T-helper 9 cell (primary cell): Measurements from ENCODE around the gene ZFAND4.
"Not testable (repeated sequence)": the region's sequence is repeated elsewhere in the genome, so short reads cannot be mapped to it uniquely, and the experiment has no call there.

Source experiments
- DNase-seq: peaks from one replicate; pipeline ENCODE4 v3.0.0-alpha.2; 2020

The ZFAND4 gene

DNA sequence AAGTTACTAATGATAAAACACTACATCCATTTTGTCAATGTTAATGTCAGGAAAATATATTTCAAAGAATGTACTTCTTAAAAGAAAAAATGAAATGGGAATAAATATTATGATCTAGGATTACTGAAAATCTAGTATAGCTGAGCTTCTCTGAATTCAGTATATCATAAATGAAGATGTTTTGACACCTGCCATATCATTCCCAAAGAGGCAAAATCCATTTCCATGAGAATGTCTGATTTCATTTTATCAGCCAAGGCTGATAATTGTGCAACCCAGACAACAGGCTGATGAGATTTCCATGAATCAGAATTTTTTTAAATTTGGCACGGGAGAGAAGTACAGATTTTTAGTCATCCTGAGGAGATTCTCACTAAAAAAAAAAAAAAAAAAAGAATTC, 32.5 kb downstream of the ZFAND4 start:
- DNase-seq, result no peak

DNA sequence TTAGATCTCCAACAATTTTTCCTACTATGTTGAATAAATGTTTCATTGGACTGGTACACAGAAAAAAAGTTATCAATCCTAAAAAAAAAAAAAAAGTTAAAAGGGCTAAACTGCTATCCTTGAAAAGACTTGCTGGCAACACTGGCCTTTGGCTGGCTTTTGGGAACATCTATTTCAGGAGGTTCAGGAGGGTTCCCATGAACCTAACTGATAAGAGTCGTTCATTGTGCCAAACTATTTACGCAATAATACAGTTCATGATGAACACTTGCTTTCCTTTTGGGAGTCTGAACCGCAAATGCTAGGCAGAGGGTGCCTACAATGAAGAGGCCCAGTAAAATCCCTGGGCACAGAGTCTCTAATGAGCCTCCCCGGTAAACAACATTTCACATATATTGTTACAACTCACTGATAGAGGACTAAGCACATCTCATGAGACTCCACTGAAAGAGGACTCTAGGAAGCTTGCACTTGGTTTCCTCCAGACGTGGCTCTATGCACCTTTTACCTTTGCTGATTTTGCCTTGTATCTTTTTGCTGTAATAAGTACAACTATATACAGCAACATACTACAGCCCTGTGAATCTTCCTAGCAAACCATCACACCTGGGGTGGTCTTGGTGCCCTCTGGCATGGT, 45.0 kb downstream of the ZFAND4 start:
- no peak for DNase-seq

DNA sequence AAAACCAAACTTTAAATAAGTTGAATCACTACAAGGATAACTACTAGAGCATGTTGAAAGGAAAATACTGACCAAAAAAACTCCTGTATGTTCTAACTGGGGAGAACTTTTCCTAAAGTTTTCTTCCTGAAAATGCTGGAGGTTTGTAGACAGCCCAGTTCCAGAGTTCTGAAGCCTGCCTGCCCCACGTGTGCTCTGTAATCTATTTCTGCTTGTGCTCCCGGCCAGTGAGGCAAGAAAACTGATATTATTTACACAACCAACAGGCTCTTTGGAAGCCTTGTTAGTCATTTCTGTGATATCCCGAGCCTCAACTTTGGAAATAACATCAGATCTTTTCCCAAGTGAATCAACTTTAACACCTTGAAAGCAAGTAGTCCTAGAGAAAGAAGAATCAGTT, 46.7 kb downstream of the ZFAND4 start:
- DNase-seq, result no peak

DNA sequence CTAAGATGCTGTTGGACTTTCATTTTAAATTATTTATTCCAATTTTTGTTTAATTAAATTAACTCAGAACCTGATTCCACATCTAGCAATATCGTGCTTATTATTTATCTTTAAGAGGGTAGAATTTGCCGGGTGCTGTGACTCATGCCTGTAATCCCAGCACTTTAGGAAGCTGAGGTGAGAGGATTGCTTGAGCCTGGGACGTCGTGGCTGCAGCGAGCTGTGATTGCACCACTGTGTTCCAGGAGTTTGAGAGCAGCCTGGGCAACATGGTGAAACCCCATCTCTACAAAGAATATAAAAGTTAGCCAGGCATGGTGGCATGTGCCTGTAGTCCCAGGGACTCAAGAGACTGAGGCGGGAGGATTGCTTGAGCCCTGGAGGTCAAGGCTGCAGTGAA, 47.8 kb downstream of the ZFAND4 start:
- DNase-seq, result no peak

DNA sequence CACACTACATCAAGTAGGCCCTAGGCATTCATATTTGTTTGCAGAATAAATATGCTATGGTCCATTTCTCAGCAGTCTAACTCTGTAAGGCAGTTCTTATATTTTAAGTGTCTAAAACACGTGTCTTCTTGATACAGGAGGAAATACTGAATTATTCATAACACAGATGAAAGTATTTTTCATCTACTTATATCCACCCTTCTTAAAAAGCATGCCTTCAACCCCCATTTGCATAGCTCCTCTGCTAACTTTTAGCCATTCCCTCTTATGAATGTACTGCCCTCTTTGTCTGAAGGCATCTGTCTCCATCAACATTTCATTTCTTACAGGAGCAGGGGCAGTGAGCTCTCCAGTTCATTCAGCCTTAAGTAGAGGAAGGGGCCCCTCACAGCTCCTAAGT, 57.7 kb downstream of the ZFAND4 start:
- DNase-seq, result no peak

DNA sequence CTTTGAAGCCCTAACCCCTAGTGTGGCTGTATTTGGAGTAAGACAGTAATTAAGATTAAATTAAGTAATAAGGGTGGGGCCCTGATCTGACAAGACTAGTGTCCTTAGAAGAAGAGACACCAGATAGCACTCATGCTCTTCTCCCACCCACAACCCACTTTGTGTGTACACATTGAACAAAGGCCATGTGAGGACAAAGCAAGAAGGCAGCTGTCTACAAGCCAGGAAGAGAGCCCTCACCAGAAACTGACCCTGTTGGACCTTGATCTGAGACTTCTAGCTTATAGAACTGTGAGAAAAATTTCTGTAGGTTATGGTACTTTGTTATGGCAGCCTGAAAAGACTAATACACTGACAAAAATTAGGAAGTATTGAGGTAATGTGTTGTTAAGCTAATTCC, 59.8 kb downstream of the ZFAND4 start:
- no peak for DNase-seq

DNA sequence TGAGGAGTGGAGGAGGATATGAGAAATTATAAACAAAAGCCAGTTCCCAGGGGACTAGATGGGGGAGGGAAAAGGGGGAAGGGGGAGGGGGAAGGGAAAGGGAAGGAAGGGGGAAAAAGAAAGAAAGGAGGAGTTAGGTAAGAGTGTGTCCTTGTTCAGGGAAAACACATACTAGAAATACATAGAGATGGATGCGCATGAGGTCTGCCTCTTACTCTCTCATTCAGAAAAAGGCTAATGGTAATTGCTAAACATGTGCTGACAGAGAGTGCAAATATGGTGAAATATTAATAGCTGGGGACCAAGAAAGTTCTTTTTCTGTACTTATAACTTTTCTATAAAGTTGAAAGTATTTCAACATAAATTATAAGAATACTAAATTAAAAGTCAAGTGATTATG, 64.5 kb downstream of the ZFAND4 start:
- DNase-seq, result no peak

DNA sequence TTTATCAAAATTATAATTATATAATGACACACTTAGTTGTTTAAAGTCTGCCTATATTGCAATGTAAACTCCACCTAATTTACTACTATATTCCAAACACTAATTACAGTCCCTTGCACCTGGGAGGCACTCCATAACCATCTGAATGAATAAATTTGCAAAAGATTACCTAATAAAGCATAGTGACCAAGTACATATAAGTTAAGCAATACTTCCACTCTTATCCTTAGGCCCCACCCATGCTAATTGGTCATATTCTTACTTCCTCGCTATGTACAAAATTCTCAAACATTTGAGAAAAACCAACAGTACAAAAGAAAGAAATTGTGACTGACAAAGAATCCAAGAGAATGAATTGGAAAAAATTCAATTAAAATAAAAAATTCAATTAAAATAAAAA, 65.3 kb downstream of the ZFAND4 start:
- DNase-seq, result no peak

DNA sequence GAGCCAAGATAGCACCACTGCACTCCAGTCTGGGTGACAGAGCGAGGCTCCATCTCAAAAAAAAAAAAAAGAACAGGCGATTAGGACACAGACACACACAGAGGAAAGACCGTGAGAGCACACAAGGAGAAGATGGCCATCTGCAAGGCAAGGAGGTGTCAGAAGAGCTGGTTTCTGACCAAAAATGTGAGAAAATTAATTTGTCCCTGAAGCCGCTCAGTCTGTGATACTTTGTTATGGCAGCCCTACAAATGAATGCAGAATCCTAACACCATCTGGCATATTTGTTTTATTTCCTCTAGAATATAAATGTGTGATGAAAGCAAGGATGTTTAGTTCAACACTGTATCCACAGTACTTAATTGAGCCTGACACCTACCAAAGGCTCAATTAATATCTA, 69.7 kb downstream of the ZFAND4 start:
- no peak for DNase-seq

DNA sequence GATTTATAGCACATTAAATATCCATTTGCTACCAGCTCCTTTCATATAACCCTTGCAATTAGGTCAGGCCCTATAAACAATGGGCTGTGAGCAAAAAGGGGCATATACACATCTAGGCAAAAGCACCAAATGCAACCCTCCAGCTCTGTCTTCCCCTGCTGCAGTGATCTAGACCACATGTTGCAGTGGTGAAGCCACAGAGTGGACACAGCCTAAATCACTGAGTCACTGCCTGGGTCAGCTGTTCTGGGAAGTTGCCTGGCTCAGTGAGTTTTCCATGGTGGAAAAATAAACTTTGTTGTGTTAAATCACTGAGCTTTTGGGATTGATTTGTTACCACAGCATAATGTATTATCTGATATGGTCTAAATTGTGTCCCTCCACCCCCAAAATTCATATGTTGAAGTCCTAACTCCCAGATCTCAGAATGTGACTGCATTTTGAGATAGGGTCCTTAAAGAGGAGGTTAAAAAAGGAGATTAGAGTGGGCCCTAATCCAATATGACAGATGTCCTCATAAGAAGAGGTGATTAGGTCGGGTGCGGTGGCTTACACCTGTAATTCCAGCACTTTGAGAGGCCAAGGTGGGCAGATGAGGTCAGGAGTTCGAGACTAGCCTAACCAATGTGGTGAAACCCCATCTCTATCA, 70.4 kb downstream of the ZFAND4 start:
- no peak for DNase-seq

DNA sequence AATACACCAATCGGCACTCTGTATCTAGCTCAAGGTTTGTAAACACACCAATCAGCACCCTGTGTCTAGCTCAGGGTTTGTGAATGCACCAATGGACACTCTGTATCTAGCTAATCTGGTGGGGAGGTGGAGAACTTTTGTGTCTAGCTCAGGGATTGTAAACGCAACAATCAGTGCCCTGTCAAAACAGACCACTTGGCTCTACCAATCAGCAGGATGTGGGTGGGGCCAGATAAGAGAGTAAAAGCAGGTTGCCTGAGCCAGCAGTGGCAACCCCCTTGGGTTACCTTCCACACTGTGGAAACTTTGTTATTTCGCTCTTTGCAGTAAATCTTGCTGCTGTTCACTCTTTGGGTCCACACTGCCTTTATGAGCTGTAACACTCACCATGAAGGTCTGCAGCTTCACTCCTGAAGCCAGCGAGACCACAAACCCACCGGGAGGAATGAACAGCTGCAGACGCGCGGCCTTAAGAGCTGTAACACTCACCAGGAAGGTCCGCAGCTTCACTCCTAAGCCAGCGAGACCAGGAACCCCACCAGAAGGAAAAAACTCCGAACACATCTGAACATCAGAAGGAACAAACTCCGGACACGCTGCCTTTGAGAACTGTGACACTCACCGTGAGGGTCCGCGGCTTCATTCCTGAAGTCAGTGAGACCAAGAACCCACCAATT, 71.2 kb downstream of the ZFAND4 start:
- not testable (repeated sequence) for DNase-seq

DNA sequence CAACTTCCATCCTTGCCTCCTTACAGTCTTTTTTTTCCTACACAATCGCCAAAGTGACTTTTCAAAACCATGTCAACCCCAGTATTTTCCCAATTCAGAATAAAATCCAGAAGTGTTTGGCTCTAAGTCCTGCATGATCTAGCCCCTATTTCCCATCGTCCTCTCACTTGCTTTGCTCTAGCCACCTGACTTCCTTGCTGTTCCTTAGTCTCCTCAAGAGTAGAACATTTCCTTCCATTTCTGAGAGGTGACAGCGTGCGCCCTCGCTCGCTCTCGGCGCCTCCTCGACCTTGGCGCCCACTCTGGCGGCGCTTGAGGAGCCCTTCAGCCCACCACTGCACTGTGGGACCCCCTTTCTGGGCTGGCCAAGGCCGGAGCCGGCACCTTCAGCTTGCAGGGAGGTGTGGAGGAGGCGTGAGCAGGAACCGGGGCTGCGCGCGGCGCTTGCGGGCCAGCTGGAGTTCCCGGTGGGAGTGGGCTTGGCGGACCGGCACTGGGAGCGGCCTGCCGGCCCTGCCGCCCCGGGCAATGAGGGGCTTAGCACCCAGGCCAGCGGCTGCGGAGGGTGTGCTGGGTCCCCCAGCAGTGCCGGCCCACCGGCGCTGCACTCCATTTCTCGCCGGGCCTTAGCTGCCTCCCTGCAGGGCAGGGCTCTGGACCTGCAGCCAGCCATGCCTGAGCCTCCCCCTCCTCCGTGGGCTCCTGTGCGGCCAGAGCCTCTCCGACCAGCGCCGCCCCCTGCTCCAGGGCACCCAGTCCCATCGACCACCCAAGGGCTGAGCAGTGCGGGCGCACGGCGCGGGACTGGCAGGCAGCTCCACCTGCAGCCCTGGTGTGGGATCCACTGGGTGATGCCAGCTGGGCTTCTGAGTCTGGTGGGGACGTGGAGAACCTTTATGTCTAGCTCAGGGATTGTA, 72.0 kb downstream of the ZFAND4 start:
- not testable (repeated sequence) for DNase-seq

DNA sequence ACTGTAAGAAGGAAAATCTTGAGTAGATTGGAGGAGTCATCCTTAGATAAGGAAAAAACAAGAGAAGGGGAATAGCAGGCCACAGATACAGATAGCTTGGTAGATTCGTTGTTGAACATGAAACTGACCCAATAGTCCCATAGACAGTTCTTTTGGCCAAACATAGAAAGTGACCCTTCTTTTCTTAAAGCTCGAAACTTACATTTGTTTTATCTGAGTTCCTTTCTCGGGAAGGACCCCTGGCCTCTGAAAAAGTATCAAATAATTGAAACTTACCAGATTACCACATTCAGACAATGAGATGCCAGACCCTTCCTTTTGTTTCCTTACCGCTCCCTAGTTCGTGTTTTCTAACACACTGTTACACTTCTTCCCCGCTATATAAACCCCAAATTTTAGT, 72.9 kb downstream of the ZFAND4 start:
- DNase-seq, result no peak

DNA sequence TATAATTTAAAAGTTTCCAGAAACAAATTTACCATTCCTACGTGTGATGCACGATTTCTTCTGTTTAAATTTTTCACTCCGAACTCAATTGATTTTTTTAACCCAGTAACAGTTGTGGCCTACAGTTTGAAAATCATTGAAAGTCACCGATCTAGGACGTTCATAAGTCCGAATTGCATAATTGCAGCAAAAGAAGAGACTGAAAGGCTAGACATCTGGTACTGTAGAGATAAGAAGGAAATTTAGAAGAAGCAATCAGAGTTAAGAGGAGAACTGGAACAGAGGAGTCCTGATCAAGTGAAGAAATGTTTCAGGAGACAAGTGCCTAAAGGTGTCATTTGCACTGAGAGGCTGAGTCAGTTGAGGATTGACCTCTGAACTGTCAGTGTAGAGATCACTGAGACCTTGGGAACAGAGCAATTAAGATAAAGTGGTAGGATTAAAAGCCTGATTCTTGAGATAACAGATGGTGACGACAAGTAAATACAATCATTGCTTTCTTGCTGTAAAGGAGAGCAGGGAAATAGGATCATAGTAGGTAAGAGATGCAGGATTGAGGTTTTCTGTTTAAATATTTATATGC, 73.5 kb downstream of the ZFAND4 start:
- no peak for DNase-seq

DNA sequence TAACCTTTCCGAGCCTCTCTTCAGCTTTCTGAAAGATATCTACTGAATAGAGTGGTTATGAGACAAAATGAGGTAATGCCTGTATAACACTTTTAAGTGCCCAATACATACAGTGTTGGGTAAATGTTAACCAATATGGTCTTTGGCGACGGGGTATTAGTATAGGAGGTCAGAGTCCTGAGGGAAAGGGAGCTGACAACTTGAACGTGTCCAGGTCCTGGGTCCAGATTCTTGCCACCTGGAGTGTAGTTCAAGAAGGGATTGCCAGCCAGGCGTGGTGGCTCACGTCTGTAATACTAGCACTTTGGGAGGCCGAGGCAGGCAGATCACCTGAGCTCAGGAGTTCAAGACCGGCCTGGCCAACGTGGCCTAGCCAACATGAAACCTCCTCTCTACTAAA, 76.0 kb downstream of the ZFAND4 start:
- DNase-seq, result no peak

DNA sequence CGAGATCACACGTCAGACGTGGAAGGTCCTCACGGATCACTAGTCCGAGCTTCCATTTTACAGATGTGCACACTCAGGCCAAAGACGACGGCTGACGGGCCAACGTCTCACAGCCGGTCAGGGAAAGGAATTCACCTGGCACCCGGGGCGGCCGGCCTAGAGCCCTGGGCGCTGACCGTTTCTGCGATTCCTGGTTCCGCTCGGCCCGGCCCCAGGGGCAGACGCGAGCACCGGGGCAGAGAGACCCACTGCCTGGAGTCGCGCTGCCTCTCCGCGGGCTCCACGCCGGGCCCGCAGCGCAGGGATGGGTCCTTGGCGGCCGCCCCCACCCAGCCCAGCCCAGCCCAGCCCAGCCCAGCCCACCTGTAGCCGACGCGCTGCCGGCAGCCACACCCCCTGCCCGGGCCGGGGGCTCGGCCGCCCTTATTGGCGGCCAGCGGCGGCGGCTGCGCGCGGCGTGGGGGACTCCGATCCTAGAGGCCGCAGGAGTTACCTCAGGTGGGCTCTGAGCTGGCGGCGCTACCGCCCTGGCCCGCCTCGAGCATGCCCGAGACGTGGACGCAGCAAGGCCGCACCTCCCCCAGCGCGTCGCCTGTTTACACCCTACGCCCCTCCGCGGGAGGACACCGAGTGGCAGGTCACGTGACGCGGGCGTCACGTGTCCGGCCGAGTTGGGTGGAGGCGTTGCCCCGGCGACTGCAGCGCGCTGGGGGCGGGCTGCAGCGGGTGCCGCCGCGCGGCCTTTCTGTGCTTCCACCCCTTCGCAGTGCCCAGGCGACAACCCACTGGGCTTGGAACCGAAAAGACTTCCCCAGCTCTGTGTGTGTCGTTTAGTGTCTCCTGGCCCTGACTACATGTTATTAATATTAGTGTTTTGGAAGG, 78.1 kb downstream of the ZFAND4 start:
- DNase-seq, result peak; percentile 84

DNA sequence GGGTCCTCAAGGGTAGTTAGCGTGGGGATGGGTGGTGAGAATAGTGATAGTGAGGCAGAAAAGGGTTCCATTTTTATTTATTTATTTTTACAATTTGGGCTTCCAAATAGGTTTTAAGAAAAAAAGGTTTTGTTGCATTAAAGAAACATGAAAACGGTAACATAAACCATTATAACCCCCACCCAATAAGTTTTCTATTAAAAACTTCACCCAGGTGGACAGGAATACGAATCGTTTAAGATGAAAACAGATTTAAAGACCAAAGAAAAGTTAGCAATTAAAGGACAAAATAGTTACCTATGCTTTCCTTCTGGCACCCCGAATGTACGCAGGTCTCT, 78.7 kb downstream of the ZFAND4 start:
- DNase-seq, result no peak

DNA sequence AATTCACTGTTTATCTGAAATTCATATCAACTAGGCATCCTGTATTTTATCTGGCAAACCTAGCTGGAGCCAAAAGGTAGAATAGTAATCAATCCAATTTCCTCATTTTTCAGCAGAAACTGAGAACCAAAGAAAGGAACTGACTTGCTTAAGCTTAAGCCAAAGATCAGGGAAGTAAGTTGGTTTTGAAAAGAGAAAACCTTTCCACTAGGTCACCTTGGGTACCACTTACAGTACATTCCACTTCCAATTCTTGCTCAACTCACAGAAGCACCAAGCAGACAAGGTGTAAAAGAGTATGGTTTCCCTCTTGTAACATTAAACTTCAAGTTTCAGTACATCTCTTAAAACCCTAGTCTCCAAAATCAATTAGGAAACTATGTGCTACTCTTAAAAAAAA, 79.6 kb downstream of the ZFAND4 start:
- no peak for DNase-seq

DNA sequence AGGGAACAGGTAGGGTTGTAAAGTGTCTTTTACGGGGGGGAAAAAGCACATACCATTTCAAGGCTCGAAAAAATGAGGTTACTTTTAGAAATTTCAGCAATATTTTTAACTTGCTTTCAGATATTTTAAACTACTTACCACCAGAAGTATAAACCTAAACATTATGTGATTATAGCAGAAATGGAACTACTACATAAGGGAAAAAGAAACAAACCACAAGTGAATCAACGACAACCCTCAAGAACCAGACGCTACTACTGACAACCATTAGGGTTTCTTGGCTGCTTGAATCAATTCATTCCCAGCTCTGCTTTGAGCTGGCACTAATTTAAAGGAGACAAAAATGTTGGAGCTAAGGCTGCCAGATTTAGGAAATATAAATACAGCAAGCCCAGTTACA, 80.1 kb downstream of the ZFAND4 start:
- DNase-seq, result no peak

DNA sequence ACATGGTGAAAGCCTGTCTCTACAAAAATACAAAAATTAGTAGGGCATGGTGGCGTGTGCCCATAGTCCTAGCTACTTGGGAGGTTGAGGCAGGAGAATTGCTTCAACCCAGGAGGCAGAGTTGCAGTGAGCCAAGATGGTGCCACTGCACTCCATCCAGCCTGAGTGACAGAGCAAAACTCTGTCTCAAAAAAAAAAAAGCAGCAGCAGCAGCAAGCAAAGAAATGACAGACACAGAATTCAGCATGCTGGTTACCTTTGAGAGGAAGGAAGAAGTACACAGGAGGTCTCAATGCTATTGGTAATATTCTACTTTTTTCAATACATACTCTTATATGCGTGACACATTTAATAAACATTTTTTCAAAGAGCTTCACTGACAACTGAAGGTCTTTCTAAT, 81.3 kb downstream of the ZFAND4 start:
- no peak for DNase-seq

DNA sequence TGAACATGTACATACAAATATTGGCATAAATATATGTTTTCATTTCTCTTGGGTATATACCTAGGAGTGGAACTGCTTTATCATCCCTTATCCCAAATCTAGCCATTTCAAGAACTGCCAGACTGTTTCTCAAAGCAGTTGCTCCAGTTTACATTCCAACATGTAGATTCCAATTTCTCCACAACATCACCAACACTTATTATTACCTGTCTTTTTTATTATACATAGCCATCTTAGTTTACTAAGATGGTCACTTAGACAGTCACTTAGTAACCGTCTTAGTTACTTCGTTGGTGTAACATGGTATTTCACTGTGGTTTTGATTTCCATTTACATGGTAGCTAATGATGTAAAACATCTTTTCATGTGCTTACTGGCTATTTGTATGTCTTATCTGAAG, 82.7 kb downstream of the ZFAND4 start:
- DNase-seq, result no peak

DNA sequence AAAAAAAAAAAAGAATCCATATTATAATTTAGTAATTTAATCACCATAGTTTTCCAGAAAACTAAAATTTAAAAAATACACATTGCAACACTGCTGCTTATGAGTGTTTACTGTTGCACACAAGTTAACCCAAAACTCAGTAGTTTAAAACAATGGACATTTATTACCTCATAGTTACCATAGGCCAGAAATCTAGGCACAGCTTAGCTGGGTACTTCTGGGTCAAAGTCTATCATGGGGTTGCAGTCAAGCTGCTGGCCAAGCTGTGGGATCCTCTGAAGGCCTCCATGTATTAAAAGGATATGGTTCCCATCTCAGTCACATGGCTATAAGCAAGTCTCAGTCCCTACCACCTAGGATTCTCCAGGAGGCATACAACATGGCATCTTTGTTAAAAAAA, 83.6 kb downstream of the ZFAND4 start:
- no peak for DNase-seq
